ENCODE results near the gene PBXIP1. TPM values are rescaled to one million over a fixed set of nuclear protein-coding genes. Genes with fewer than 3 reads are reported as not detected.

Gene PBXIP1
- total RNA-seq, 1 experiment from 2014 or later, result 26.5 TPM

- TF ChIP-seq FOXP1 (CRISPR knock-in tag; IDR thresholded peaks at IDR 0.05; ENCODE audit: borderline replicate concordance) (no peak), HMGXB4 (CRISPR knock-in tag; IDR thresholded peaks at IDR 0.05) (no peak), ATF6 (CRISPR knock-in tag; IDR thresholded peaks at IDR 0.05) (no peak), NR3C1 (CRISPR knock-in tag; conservative IDR thresholded peaks at IDR 0.05; ENCODE audit: low read depth) (no peak), USF1 (CRISPR knock-in tag; IDR thresholded peaks at IDR 0.05) (no peak)
Measured at GRCh38 chr1:154960446-154961136, 4.7 kb upstream of the PBXIP1 start (continued).

- H3K9me3 Mint-ChIP-seq, result no peaks in the 10 kb centered on the region
- H3K27ac Mint-ChIP-seq, result no peak overlapping the region
- H3K4me3 Mint-ChIP-seq, result peak overlapping the region; percentile 37
- ChIA-PET CTCF (interaction anchor here (1.2 to 4.1 kb wide), 2 partner anchors 40 to 58 kb away, joined by 3 to 25 read pairs; no protein-coding TSS in a partner anchor), POLR2A (interaction anchor here (4.6 kb wide), 1 partner anchor 12 kb away, joined by 66 read pairs; the partner anchor contains the start of genes CKS1B and SHC1)
- no peak for ATAC-seq
- H3K36me3 Mint-ChIP-seq, result peaks cover 24% of the 10 kb centered on the region
- TF ChIP-seq NR1H2 (CRISPR knock-in tag; IDR thresholded peaks at IDR 0.05) (no peak), NFYB (CRISPR knock-in tag; conservative IDR thresholded peaks at IDR 0.05; ENCODE audit: low read depth) (no peak), ZMAT4 (CRISPR knock-in tag; IDR thresholded peaks at IDR 0.05) (no peak), MXD4 (CRISPR knock-in tag; IDR thresholded peaks at IDR 0.05; ENCODE audit: borderline replicate concordance) (no peak), FOXJ3 (CRISPR knock-in tag; IDR thresholded peaks at IDR 0.05; ENCODE audit: borderline replicate concordance) (no peak), SMAD3 (CRISPR knock-in tag; IDR thresholded peaks at IDR 0.05; ENCODE audit: borderline replicate concordance) (no peak), NFATC4 (CRISPR knock-in tag; IDR thresholded peaks at IDR 0.05) (no peak), FOXP1 (CRISPR knock-in tag; IDR thresholded peaks at IDR 0.05; ENCODE audit: borderline replicate concordance) (no peak), NFE2L1 (CRISPR knock-in tag; IDR thresholded peaks at IDR 0.05) (no peak), STAT6 (CRISPR knock-in tag; conservative IDR thresholded peaks at IDR 0.05; ENCODE audit: low read depth) (no peak), ATF1 (CRISPR knock-in tag; IDR thresholded peaks at IDR 0.05) (no peak), ZNF317 (CRISPR knock-in tag; IDR thresholded peaks at IDR 0.05; ENCODE audit: borderline replicate concordance, low read depth) (no peak), ELF4 (CRISPR knock-in tag; IDR thresholded peaks at IDR 0.05; ENCODE audit: low read depth) (no peak), CDX4 (CRISPR knock-in tag; IDR thresholded peaks at IDR 0.05; ENCODE audit: borderline replicate concordance) (no peak), HMGA2 (CRISPR knock-in tag; IDR thresholded peaks at IDR 0.05) (no peak), TEAD1 (CRISPR knock-in tag; IDR thresholded peaks at IDR 0.05) (no peak), ERG (CRISPR knock-in tag; IDR thresholded peaks at IDR 0.05) (no peak), ZNF281 (CRISPR knock-in tag; IDR thresholded peaks at IDR 0.05) (no peak)
- DNase-seq (ENCODE audit: low spot score), result no peak
- H3K4me1 Mint-ChIP-seq, result peaks cover 55% of the 10 kb centered on the region
- H3K27me3 Mint-ChIP-seq (ENCODE audit: low read depth), result no peaks in the 10 kb centered on the region
Measured at GRCh38 chr1:154959426-154959780, 3.5 kb upstream of the PBXIP1 start.

All from WTC11 (cell line).